ENCODE measurements around the gene TCP11L2. TPM values are rescaled to one million over a fixed set of nuclear protein-coding genes. Genes with fewer than 3 reads are reported as not detected.
A peak's percentile ranks its signal among the peaks of the same experiment; 100 is the strongest.
"Not testable (repeated sequence)": the region's sequence is repeated elsewhere in the genome, so short reads cannot be mapped to it uniquely, and the experiment has no call there.

The TCP11L2 gene
- total RNA-seq, 1 donor from 2014 or later, result 47.3 TPM

DNA sequence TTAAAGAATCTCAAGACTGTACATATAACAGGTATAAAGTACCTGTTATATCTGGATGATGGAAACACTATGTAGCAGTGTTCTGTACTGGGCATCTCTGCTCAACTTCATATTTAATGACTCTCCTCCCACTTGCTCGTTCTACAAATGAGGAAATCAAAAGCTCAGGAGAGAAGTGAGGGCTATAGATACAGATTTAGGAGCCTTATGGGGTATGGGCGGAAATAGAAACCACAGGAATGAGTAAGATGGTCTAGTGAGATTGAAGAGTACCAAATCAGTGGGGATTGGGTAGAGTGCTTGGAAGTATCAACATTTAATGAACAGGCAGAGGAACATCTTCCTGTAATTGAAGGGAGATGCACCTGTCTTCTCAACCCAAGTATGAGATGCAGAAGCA, 31.2 kb downstream of the TCP11L2 start:
- FAIRE-seq (no peak), DNase-seq (ENCODE audit: low spot score in 2 of 2) (no peak)

DNA sequence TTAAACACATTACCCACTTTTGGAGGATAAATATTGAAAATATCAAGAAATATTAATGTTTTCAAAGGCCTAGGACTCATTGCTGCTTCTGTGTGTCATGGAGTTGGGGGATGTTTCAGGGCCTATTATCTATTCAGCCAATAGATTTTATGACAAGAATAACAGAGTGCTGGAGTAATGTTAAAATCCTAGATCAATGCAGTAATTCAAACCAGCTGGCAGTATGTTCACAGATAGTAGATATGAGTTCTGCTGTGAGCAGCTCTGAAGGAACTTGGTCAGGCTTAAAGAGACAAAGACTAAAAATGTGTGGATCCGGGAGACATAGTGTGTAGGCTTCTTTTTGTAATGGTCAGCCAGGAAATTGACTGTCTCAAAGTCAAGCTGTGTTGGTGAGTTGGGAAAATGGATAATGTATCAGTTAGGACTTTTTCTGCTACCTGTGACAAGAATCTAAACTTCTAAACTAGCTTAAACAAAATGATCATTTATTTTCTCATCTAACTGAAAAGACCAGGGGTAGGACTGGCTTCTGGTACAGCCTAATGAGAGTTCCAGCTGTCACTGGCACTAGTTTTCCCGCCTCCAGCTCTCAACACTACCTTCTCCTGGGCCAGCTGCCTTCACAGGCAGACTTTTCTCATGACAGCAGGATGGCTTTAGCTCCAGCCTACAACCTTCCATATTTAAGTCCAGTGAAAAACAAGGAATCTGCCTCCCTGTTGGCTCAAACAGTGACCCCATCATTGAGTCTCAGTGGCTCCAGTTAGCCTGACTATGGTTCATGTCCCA, 38.7 kb downstream of the TCP11L2 start:
- FAIRE-seq, result no peak
- no peak for DNase-seq (ENCODE audit: low spot score in 2 of 2)

DNA sequence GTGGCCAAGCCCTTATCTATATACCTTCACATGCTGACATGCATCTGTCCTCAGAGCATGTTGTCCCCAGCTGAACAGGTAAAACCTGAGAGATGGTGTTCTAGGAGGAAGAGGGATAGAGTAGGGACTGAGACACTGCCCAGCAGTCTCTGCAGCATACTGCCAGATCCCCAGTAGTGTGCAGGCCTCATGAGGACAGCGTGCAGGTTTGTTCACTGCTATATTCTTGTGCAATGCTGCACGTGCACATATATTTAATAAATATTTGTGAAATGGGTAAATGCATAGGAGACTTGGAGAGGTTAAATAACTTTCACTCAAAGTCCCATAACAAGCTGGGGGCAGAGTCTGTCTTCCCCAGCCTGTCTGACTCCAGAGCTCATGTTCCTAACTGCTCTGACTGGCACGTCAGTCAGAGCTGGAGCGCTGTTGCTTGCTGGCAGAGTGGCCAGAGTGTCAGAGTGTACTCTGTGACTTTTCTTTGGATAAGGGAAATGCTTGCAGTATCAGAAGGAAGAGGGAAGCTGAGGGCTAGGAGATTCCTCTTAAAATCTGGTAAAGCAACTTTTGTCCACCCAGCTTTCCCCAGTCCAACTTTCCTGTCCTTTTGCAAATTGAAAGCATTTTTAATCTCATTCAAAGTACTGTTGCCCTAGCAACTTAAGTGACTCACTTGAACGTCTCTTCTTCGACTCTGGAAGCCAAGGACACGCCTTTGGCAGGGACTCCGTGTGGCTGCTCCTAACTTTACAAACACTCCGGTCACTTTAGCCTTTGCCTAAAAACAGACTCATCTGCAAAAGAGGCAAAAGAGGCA, 40.1 kb downstream of the TCP11L2 start:
- FAIRE-seq, result no peak
- peak in 1 of 2 donors; percentile 22 for DNase-seq (ENCODE audit: low spot score in 2 of 2)

DNA sequence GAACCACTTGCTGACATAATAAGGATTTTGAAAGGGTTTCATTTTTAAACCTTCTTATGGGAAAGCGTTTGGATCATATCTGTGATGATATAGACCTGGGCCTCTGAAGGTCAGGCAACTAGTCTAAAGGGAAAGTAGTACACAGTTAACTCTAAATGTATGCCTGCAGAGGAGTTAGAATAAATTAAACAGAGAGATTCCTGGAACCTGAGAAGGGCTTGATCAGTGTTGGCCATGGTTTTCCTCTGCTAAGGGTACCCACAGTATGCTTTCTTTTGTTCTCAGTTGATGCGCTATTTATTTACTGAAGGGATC, 40.6 kb downstream of the TCP11L2 start:
- FAIRE-seq (no peak), DNase-seq (ENCODE audit: low spot score in 2 of 2) (no peak)

DNA sequence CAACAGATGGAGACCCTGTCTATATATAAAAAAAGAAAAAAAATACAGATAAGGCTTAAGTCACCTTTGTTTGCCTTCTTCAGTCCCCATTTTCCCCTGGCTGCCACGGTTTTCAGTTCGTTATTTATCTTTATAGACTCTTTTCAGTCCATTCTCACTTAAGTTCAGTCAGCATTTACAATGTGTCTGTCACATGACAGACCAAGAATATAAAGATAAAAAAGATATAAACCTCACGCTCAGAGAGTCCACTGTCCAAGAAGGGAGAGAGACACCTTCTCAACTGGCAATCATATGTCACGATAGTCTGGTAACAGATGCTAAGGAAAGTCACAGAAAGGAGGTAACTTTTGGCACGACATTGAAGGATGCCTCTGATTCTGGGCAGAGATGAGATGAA, 41.6 kb downstream of the TCP11L2 start:
- FAIRE-seq, result no peak
- DNase-seq (ENCODE audit: low spot score in 2 of 2), result no peak

DNA sequence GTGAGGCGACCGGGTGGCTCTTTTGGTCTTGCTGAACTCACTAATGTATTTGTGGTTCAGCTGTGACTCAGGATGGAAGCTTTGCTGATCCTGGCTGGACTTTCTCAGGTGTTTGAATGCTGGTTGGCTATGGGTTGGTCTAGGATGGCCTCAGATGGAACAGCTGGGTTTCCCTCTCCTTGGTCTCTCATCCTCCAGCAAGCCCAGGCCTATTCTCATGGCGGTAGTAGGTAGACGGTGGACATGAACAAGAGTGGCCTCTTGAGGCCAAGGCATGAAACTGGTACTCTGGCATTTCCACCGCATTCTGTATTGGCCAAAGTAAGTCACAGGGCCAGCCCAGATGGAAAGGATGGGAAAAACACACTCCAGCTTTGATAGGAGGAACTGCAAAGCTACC, 43.2 kb downstream of the TCP11L2 start:
- FAIRE-seq, result no peak
- no peak for DNase-seq (ENCODE audit: low spot score in 2 of 2)

DNA sequence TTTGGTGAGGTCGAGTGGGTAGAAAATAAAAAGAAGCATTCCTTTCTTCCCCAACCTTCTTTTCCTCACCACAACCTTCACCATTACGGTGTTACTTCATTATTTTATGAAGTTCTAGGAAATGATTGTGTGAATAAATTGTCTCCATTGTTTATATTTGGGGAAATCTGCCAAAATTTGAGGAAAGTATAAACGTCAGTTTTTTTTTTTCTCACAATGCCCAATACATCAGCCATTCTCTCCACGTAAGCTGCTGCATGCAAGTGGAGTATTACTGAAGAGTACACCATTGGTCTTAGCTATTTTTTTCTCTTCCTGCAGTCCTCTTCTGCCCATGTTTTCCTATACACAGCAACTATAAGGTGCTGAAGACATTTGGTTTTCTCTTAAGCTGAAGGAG, 45.9 kb downstream of the TCP11L2 start:
- DNase-seq (ENCODE audit: low spot score in 2 of 2) (no peak), FAIRE-seq (no peak)

DNA sequence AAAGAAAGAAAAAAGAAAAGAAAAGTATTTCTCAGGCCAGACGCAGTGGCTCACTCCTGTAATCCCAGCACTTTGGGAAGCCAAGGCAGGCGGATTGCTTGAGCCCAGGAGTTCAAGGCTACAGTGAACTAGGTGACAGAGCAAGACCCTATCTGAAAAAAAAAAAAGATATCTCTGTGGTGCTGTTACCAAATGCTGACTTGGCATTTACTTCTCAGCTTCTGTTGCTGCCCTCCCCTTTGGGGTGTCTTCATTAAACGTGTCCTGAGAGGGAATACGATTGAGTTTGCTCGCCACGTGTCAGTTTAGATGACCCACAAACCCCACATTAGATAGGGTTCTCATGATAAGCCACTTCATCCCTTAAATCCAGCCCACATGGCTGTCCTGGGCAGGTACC, 50.6 kb downstream of the TCP11L2 start:
- FAIRE-seq (no peak), DNase-seq (ENCODE audit: low spot score in 2 of 2) (no peak)

DNA sequence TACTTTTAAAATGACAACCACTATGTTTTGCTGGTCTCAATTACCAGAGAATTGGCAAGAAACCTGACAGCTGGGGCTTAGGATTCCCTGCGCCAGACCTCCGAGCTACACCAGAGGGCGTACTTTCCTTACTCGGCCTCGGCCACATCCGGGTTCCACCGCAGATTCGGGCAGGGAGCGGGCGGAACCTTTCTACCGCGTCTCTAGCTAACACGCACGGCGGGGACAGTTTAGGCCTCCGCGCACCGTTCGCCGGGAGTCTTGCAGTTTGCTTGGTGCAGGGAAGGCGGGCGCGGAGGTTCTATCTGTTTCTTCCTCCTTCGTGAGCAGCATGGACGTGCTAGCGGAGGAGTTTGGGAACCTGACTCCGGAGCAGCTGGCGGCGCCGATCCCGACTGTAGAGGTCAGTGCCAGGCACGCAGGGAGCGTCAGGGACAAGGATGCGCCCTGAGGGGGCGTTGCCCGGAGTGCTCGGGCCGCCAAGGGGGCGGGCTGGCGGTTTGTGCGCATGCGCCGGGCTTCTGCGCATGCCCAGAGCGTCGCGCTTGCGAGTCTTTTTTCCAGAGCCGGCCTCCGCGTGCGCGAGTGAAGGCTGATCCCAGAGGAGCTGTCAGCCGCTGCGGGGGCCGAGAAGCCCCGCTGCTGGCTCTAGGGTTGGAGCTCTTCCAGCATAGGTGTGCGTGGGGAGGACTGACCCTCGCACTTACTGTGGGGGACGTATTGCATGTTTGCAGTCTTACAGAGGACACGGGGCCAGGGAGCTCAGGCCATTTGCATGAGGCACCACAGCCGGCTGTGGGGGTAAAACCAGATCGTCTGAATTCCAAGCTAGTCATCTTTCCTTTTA, 55.2 kb downstream of the TCP11L2 start, which contains the start of gene POLR3B:
POLR3B (plus strand) TSS at position 200 of the 847 bp plus-strand sequence; CDS start at position 332, 132 bp downstream.
- FAIRE-seq (no peak), DNase-seq (ENCODE audit: low spot score in 2 of 2) (peak; percentile 81 to 89)

DNA sequence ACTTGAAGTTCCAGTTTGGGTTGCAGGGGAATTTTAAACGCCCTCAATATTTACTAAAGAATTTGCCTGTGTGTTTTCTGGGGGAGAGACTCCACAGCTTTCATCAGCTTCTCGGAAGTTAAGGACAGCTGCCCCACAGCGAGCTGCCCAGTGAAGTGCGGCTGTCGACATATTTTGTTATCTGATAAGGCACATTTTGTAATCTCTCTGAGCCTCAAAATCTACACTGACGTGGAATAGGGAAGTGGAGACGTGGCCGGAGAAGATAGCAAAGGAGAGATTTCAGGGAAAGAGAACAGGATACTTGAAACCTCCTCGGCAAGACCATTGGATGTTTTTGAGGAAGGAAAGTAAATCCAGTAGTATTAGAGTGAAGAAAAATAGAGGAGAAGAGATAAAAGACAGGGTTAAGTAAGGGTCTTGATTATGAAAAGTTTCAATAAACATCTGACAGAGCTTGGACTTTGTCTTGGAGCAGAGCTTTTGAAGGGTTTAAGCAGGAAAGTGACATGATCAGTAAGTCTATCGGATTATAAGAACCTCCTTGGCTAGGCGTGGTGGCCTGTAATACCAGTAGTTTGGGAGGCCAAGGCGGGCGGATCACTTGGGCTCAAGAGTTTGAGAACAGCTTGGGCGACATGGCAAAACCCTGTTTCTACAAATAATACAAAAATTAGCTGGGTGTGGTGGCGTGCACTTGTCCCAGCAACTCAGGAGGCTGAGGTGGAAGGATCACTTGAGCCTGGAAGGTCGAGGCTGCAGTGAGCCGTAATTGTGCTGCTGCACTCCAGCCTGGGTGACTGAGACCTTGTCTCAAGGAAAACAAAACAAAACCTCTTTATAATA, 56.1 kb downstream of the TCP11L2 start:
- no peak for DNase-seq (ENCODE audit: low spot score in 2 of 2)
- no peak for FAIRE-seq

DNA sequence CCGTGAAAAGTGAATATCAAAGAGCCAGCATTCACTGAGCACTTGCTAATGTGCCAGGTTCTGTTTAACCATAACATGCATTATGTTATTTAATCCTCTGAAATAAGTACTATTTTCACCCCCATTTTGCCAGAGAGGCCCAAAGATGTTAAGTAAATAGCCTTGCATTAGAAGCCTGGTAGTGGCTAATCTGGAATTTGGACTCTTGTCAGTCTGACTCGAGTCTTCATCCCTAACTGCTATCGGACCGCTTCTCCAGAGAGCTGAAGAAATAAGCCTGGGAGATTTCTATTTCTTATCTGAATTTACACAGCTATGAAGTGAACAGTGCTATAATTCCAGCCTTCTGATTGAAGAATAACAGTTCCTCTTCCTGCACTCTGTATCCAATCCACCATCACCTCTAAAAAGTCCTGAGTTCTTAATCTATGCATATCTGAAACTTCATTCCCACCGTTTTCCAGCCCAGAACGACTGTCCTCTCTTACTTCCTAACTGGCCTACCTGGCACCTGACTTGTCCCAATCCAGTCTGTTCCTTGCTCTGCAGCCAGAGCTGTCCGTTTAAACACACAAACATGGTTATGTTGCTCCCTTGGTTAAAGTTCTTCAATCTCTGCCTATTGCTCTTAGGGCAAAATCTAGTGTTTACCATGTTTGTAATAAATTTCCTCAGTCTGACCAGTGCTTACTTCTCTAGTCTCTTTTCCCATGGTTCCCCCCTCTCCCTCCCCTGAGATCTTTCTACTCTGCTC, 57.3 kb downstream of the TCP11L2 start:
- FAIRE-seq (no peak), DNase-seq (ENCODE audit: low spot score in 2 of 2) (no peak)

DNA sequence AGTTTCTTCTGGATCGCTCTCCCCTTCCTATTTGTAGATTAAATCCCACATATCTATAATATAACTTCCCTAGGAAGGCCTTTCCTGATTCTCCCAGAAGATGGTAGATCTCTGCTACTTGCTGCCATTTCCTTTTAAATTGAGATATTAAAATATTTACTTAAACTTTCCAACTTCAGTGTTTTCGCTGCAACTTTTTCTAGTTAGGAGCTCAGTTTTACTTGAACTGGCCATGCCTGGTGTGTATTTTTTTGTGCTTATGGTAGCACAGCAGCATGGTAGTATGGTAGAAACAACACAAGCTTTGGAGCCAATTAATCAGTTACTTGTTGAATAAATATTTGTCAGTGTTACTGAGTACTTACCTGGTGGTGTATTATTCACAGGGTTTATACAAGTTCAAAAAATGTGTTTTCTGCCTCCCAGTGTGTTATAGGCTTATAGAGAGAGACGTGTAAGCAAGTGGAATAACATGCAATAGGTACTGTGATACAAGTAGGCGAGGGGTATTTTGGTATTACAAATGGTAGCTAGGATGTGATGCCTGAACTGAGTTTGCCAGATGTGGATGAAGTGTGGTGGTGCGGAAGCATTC, 58.0 kb downstream of the TCP11L2 start:
- no peak for FAIRE-seq
- DNase-seq (ENCODE audit: low spot score in 2 of 2), result no peak

DNA sequence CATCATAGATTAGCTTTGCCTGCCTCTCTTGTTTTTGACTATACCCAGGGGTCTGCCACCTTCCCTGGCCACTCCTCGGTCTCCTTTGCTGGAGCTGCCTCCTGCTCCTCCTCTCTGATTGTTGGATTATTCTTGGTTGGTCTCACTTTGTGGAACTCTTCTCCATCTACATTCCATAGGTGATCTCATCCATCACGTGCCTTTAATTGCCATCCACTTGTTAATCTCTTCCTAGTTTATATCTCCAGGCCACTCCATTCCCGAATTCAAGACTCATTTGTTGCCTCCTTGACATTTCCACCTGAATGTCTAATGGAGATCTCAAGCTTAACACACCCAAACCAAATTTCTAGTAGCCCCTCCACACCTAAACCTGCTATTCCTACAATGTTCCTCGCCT, 60.4 kb downstream of the TCP11L2 start:
- DNase-seq (ENCODE audit: low spot score in 2 of 2), result no peak
- no peak for FAIRE-seq

DNA sequence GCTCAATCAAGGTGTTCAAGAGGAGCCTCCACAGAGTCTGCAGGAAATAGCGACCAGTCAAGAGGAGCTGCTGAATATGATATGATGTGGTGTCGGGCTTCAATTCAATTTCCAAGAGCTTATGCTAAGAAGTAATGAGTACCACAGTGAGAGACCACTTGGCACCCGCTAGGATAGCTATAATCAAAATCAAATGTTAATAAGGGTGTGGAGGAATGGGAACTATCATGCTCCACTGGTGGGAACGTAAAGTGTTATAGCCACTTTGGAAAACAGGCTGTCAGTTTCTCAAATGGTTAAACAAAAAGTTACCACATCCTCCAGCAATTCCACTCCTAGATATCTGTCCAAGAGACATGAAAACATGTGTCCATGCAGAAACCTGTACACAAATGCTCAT, 61.7 kb downstream of the TCP11L2 start:
- no peak for FAIRE-seq
- DNase-seq (ENCODE audit: low spot score in 2 of 2), result no peak

DNA sequence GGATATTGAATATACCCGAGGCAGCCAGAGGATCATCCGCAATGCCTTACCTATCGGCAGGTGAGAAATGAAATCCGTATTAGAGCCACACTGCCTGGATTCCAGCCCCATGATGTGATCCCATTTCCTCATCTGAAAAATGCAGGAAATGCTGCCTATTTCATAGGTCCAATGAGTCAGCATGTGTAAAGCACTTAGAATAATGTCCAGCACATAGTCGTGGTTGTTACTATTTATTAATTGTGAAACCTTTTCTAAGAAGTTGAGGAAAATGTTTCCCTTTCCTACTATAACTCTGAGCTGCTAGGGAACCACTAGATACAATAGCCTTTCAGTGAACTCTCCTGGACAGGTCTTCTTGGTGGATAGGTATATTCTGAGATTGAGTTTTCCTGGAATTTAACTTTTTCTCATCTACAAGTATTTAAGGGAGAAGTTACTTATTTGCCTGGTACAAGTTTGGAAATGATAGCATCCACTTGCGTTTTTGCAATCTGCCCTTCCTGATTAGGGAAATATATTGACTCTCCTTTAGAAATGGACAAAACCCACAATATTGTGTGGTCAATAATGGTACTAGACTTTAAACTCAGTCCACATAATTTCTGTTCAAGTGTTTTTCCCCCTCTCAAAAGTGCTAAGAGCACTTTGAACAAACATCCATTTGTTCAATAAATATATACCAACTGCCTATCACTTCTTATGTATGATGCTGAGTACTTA, 67.3 kb downstream of the TCP11L2 start:
- DNase-seq (ENCODE audit: low spot score in 2 of 2) (no peak), FAIRE-seq (no peak)

DNA sequence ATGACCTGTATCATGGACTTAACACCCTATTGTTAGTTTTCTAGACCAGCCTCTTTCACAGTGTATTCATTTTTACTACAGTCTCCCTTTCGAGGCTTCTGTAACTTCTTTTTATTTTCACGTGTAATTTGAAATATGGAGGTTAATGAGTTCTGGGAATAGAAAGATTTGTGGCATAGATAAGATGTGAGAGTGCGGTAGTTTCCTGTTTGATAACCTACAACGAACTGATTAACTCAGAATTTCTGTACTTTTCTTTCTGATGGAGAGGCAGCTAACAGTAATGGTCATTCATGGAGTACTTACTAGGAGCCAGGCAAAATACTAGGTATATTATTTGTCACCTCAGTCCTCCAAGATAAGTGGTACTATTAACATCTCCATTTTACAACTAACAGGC, 76.3 kb downstream of the TCP11L2 start:
- FAIRE-seq, result no peak
- no peak for DNase-seq (ENCODE audit: low spot score in 2 of 2)

DNA sequence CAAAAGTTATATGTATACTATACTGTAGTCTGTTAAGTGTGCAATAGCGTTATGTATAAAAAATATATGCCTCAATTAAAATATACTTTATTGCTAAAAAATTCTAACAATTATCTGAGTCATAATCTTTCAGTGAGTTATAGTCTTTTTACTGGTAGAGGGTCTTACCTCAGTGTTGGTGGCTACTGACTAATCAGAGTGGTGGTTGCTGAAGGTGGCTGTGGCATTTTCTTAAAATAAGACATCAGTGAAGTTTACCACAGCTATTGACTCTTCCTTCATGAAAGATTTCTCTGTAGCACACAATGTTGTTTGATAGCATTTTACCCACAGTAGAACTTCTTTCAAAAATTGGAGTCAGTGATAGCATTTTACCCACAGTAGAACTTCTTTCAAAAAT, 78.4 kb downstream of the TCP11L2 start:
- FAIRE-seq (no peak), DNase-seq (ENCODE audit: low spot score in 2 of 2) (no peak)

DNA sequence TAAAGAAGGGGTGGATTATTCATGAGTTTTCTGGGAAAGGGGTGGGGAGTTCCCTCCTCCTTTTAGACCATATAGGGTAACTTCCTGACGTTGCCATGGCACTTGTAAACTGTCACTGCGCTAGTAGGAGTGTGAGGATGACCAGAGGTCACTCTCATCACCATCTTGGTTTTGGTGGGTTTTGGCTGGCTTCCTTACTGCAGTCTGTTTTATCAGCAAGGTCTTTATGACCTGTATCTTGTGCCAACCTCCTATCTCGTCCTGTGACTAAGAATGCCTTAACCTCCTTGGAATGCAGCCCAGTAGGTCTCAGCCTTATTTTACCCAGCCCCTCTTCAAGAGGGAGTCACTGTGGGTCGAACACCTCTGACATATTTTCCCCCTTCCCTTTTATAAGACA, 79.3 kb downstream of the TCP11L2 start:
- not testable (repeated sequence) for FAIRE-seq; DNase-seq (ENCODE audit: low spot score in 2 of 2)
